Measurements from ENCODE around the gene ZNF219.
"Not testable (repeated sequence)": the region's sequence is repeated elsewhere in the genome, so short reads cannot be mapped to it uniquely, and the experiment has no call there.

The ZNF219 gene

DNA sequence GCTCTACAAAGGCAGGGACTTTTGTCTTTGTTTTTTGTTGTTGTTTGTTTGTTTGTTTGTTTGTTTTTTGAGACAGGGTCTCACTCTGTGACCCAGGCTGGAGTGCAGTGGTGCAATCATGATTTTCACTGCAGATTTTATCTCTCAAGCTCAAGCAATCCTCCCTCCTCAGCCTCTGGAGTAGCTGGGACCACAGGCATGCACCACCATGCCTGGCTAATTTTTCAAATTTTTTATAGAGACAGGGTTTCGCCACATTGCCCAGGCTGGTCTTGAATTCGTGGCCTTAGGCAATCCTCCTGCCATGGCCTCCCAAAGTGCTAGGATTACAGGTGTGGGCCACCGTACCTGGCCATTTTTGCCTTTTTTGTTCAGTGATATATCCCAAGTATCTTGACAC, 57.5 kb downstream of the ZNF219 start:
- not testable (repeated sequence) for DNase-seq

DNA sequence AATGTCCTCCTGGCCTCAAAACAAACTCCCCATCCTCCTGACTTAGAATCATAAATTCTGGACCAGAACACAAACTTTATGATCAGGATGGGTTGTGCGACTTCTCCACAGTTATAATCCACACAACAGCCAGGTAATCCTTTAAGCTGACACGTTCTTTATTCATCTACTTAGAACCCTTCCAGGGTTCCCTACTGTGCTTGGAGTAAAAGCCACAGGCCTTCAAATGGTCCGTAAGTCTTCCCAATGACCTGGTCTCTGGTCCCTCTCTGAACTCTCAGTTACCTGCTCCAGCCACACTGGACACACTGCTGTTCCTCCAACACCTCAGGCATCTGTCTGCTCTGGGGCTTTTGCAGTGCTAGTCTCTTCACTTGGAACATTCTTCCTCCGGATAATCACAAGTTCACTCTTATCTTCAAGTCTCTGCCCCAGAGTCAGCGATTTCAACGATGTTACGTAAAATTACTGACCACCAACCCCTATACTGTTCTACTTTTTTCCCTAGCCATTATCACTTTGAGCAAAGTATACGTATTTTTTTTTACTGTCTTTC, 58.0 kb downstream of the ZNF219 start:
- DNase-seq = no peak
